HG02798 (cell line): ENCODE data around the gene DLL4.
A peak's percentile ranks its signal among the peaks of the same experiment; 100 is the strongest.

Source experiments
- ATAC-seq: cut with Tn5 transposase; IDR thresholded peaks from one replicate; pipeline ENCODE4 v1.9.1; 2021; ENCODE audit warnings: mild to moderate bottlenecking; ENCODE audit not compliant: unreplicated experiment, poor library complexity

The DLL4 gene

DNA sequence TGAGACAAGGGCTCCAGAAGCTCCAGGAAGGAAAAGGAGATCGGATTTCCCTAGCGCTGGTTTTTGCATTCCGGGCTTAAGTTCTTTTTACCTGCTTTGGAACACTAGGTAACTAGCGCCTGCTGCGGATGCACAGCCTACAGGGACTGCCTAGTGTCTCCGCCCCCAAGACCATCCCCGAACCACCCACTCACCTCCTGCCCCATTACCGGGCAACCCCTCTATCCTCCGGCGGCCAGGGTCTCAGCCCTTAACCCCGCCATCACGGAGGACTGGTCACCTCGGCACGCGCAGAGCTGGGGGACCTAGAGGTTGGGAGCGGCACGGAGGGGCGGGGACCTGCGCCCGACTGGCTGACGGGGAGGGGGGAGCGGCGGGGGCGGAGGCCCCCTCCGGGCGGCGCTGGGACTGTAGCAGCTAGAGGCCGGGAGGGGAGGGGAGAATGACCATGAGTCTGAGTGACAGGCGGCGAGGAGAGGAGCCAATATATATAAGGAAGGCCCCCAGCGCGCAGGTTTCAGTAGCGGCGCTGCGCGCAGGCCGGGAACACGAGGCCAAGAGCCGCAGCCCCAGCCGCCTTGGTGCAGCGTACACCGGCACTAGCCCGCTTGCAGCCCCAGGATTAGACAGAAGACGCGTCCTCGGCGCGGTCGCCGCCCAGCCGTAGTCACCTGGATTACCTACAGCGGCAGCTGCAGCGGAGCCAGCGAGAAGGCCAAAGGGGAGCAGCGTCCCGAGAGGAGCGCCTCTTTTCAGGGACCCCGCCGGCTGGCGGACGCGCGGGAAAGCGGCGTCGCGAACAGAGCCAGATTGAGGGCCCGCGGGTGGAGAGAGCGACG, at the start of gene DLL4:
Gene DLL4 (plus strand): TSS at position 520 of the 839 bp plus-strand sequence. CDS start 329 bp downstream, outside the sequence.
- ATAC-seq: no peak

DNA sequence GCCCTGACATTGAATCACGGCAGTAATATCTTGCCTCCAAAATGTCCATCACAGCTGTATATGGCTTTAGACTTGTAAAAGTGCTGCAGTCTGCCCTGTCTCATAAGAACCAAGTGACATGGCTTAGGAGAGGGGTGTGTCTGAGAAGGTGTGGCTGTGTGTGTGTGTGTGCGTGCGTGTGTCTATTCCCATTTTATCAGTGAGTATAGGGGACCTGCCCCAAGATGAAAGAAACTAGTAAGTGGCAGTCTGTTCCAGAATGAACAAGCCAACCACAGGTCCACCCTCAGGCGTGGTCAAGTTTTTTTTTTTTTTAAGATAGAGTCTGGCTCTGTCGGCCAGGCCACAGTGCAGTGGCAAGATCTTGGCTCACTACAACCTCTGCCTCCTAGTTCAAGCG, 49.5 kb upstream of the DLL4 start:
- no peak for ATAC-seq

DNA sequence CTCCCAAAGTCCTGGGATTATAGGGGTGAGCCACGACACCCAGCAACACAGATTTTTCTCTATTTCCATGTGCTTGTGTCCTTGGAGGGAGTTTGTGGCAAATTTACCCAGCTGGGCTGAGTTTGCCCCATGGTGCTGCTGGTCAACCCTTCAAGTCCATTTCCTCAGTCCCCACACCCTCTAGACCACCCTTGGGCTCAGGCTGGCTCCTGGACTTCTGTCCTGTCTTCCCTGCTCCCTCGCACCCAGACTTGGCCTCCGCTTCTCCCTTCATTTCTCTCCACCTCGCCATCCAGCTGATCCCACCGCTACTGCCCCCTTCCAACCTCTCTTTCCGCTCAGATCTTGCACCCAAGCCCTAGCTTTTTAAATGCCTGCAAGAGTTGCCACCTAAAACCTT, 47.8 kb upstream of the DLL4 start:
- ATAC-seq: no peak

DNA sequence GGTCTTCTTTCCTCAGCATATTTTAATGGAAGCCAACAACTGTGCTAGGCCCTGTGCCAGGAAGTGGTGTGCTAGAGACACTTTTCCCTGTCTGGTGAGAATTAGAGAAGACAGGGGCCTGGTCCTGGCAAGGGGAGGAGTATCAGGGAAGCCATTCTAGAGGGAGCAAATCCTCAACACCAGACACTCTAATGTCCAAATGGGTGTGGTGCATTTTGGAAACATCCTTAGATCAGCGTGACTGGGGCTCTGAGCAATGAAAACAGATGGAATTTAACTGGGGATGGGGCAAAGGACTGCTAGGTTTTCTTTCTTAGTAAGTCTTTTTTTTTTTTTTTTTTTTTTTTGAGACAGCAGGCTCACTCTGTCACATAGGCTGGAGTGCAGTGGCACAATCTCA, 42.6 kb upstream of the DLL4 start:
- no peak for ATAC-seq

DNA sequence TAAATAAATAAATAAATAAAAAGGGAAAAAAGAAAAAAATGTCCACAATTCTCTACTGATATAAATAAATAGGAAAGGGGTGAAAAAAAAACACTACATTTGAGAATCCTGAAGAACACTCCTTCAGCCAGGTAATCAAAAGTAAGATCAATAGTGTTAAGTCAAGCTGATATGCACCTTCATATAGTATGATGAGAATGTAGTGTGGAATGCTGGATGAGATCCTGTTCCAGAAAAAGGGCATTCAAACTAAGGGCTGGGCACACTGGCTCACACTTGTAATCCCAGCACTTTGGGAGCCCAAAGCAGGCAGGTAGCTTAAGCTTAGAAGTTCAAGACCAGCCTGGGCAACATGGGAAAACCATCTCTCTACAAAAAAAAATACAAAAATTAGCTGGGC, 40.0 kb upstream of the DLL4 start:
- ATAC-seq: no peak

DNA sequence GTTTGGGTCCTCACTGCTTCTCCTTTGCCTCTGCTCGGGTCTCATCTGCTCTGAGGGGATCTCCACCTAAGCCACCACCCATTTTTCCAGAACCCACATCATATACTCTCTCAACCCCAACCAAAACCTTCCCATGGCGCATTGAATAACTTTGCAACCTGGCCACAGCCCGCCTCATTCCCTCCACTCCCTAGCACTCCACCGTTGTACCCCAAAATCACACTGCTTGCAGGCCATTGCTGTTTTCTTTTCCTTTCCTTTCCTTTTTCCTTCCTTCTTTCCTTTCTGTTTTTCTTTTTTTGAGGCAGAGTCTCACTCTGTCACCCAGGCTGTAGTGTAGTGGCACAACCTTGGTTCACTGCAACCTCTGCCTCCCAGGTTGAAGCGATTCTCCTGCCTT, 38.0 kb upstream of the DLL4 start:
- no peak for ATAC-seq

DNA sequence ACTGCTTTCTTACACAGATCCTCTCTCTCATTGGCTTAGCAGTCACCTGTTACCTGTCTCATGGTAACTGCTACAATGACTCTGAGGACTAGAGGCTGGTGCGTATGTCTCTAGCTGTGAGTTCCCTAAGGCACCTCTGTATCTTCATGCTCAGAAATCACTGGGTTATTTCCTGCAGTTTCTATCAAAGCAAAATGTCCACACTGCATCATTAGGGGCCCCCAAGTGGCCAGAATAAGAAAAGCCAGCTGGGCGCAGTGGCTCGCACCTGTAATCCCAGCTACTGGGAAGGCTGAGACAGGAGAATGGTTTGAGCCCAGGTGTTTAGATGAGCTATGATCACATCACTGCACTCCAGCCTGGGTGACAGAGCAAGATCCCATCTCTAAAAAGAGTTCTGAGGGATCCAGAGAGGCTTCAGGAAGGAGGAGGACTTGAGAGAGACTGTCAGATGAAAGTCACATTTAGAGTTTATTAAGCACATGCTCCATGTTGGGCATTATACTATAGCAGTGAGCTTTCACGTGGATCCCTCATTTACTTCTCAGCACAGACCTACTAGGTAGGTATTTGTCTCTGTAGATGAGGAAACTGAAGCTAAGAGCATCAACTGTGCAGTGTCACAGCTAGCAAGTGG, 37.2 kb upstream of the DLL4 start:
- ATAC-seq: no peak

DNA sequence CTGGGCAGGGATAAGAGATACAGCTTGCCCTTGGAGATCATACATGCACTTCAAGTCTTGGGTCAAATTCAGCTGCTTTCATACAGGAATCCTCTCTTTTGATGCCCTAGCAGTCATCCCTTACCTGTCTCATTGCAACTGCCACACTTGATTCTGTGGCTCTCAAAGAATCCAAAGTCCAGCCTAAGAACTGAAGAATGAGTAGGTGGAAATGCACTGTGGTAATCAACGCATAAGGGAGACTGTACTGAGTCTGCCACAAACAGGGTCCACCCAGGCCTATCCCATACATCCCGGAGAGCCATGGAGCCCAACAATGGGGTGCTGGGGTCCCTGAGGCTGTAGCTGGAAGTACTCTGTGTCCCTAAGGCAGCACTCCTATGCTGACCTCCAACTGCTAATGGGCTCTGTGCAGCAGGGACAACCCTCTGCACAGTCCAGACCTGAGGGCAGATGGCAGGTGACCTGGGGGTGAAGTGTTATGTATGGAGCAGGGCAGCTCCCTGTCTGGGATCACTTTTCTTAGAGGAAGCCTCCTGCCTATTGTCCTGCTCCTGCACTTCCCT, 36.6 kb upstream of the DLL4 start:
- no peak for ATAC-seq

DNA sequence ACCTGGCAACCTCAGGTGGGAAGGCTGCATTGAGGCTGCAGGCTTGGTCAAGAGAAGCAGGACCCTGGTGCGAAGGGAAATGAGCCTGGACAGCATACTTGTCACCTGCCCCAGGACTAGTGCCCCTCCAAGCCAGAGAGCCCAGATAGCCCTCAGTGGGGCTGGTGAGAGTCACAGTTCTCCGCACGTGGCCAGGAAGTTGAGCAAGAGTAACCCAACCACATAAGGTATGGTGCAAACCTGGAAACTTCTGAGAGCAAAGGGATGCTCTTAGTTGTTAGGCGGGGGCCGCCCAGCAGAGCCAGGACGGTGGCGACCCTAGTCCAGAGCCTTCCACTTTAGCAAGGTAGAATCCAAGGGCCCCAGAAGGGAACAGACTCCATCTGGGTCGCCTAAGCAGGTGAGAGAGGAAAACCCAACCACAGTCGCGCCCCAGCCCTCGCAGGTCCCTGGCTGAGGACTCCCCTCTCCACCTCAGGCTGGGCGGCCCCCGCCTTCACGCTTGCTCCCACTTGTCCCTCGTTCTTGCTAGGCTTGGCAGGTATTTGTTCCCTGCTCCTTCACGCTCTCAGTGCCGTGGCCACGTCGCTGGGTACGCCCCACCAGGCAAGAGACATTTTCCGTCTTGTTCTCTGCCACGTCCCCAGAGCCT, 36.0 kb upstream of the DLL4 start:
- ATAC-seq: no peak

DNA sequence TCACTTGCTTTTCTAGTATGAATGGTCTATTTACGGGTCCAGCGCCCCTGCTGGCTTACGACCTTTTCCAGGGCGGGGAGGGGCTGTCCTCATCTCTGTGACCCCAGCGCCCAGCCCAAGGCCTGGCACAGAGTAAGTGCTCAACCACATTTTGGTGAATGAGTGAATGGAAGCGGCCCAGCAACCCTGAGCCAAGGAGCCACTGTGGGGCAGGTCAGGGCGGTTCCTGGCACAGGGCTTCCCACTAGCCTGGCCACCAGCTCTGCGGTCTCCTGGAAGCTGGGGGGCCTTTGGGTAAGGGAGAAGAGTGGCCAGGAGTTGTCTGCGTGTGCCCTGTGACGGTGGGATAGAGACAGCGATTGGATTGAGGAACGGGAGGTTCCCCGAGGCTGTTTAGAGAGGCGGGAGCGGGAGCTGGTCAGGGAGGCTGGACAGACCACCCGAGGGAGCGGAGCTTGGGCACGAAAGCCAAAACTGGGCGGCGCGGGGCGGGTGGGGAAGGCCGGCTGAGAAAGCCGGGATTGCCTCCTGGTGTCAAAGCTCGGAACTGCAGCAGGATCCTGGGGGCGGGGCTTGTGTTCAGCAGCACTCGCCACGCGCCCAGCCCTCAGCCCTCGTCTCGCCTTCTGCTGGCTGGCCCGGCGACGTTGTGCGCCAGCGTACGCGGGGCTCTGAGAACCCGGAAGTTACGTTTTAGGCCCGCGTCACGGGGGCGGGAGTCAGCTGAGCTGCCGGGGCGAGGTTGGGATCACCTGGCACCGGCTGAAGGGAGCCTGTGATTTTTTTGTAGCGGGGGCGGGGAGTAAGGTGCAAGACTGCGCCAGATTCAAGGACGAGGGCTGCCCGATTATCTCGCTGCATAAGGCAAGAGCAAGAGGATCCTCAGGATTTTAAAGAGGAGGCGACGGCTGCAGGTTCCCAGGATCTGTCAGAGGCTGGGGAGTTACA, 35.1 kb upstream of the DLL4 start, which contains the start of gene VPS18:
Gene VPS18 (plus strand): TSS at position 718 of the 948 bp plus-strand sequence. CDS start 319 bp downstream, outside the sequence.
- ATAC-seq: peak; percentile 93

DNA sequence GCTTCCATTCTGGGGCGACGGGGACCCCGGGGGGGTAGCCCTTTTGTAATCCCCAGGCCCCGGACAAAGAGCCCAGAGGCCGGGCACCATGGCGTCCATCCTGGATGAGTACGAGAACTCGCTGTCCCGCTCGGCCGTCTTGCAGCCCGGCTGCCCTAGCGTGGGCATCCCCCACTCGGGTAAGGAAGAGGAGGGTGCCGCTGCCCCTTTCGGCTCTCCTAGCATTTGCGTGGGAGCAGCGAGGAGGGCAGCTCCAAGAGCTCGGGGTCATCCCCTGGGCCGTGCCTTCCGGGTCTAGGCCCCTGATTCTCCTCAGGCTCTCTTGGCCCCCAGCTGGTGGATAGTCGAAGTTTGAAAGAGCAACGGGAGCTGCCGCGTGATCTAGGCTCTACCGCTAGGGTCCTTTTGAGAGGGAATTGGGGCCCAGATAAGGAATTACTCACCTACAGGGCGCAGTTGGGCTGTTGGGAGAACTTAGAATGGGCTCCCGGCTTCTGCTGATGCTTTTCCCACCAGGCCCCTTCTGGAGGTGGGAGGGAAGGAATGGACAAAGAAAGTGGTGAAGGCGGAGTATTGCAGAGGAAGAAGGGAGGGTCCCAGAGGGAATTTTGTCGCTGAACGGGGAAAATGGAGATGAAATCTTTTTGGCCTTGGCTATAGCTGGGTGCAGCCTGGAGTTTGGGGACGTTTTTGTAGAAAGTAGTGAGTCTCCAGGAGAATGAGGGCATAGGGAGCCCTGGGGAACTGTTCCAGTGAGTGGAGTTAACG, 34.3 kb upstream of the DLL4 start:
- peak; percentile 21 for ATAC-seq

DNA sequence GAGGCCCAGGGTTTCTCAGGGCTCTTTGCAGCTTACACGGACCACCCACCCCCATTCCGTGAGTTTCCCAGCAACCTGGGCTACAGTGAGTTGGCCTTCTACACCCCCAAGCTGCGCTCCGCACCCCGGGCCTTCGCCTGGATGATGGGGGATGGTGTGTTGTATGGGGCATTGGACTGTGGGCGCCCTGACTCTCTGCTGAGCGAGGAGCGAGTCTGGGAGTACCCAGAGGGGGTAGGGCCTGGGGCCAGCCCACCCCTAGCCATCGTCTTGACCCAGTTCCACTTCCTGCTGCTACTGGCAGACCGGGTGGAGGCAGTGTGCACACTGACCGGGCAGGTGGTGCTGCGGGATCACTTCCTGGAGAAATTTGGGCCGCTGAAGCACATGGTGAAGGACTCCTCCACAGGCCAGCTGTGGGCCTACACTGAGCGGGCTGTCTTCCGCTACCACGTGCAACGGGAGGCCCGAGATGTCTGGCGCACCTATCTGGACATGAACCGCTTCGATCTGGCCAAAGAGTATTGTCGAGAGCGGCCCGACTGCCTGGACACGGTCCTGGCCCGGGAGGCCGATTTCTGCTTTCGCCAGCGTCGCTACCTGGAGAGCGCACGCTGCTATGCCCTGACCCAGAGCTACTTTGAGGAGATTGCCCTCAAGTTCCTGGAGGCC, 29.5 kb upstream of the DLL4 start:
- no peak for ATAC-seq

DNA sequence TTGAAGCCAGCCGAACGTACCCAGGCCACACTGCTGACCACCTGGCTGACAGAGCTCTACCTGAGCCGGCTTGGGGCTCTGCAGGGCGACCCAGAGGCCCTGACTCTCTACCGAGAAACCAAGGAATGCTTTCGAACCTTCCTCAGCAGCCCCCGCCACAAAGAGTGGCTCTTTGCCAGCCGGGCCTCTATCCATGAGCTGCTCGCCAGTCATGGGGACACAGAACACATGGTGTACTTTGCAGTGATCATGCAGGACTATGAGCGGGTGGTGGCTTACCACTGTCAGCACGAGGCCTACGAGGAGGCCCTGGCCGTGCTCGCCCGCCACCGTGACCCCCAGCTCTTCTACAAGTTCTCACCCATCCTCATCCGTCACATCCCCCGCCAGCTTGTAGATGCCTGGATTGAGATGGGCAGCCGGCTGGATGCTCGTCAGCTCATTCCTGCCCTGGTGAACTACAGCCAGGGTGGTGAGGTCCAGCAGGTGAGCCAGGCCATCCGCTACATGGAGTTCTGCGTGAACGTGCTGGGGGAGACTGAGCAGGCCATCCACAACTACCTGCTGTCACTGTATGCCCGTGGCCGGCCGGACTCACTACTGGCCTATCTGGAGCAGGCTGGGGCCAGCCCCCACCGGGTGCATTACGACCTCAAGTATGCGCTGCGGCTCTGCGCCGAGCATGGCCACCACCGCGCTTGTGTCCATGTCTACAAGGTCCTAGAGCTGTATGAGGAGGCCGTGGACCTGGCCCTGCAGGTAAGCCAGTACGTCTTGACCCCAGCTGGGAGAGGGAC, 28.7 kb upstream of the DLL4 start:
- ATAC-seq: no peak

DNA sequence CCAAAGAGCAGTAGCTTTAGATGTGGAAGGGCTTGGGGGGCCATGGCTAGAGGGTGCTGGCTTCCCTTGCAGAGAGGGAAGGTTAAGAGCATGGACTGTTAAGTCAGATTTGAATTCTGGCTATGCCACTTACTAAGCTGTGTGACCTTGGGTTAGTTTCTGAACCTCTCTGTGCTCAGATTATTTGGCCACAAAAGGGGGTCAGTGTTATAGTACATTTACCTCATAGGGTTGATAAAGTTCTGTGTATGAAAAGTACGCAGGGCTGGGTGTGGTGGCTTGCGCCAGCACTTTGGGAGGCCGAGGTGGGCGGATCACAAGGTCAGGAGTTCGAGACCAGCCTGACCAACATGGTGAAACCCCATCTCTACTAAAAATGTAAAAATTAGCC, 28.1 kb upstream of the DLL4 start:
- ATAC-seq: no peak

DNA sequence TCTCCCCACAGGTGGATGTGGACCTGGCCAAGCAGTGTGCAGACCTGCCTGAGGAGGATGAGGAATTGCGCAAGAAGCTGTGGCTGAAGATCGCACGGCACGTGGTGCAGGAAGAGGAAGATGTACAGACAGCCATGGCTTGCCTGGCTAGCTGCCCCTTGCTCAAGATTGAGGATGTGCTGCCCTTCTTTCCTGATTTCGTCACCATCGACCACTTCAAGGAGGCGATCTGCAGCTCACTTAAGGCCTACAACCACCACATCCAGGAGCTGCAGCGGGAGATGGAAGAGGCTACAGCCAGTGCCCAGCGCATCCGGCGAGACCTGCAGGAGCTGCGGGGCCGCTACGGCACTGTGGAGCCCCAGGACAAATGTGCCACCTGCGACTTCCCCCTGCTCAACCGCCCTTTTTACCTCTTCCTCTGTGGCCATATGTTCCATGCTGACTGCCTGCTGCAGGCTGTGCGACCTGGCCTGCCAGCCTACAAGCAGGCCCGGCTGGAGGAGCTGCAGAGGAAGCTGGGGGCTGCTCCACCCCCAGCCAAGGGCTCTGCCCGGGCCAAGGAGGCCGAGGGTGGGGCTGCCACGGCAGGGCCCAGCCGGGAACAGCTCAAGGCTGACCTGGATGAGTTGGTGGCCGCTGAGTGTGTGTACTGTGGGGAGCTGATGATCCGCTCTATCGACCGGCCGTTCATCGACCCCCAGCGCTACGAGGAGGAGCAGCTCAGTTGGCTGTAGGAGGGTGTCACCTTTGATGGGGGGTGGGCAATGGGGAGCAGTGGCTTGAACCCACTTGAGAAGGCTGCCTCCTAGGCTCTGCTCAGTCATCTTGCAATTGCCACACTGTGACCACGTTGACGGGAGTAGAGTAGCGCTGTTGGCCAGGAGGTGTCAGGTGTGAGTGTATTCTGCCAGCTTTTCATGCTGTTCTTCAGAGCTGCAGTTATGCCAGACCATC, 26.3 kb upstream of the DLL4 start:
- no peak for ATAC-seq

DNA sequence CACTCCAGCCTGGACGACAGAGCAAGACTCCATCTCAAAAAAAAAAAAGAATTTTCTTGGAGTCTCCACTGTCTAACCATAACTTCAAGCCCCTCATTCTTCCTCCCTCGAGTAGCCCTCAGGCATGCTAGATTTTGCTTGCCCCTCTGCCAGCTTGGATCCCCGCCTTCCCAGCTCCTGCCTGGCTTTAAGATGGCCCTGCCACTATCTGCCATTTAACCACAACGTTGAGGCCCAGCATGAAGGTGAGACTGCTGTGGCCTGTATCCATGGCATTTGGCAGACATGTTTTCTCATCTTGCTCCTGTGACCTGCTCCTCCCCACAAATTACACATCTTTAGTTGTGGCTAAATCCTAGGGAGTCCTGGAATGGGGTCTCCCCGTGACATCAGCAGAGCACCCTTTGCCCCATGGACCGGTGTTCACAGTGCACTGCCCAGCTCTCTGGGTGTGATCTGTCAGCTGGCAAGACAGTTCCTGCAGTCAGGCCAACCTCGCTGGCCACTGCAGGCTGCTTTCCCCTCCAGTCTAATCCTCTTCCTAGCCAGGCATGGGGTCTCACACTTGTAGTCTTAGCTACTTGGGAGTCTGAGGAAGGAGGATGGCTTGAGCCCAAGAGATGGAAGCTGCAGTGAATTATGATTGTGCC, 24.5 kb upstream of the DLL4 start:
- no peak for ATAC-seq
